Neuronal stem cell (in vitro differentiated cells): Measurements from ENCODE around the gene CCDC194.

ENCODE experiments used
- DNase-seq: peaks from one replicate; pipeline ENCODE4 v3.0.0-alpha.2; 2013; ENCODE audit warnings: low spot score
- H2AFZ ChIP-seq: one replicate; pipeline ENCODE4 v1.6.1; 2013; ENCODE audit warnings: mild to moderate bottlenecking, low read length, inconsistent platforms
- H2AK5ac ChIP-seq: 2 replicates; pipeline ENCODE4 v1.6.1; 2013; ENCODE audit warnings: low read depth, mild to moderate bottlenecking, inconsistent platforms, low read length, moderate library complexity, mixed read lengths
- H2BK120ac ChIP-seq: 2 replicates; pipeline ENCODE4 v1.6.1; 2013; ENCODE audit warnings: low read depth, mild to moderate bottlenecking, inconsistent platforms, low read length, moderate library complexity, mixed read lengths
- H2BK12ac ChIP-seq: one replicate; pipeline ENCODE4 v1.6.1; 2013; ENCODE audit warnings: low read length, inconsistent platforms
- H2BK15ac ChIP-seq: 2 replicates; pipeline ENCODE4 v1.6.1; 2013; ENCODE audit warnings: mild to moderate bottlenecking, low read length, inconsistent platforms, mixed read lengths
- H2BK5ac ChIP-seq: one replicate; pipeline ENCODE4 v1.6.1; 2013; ENCODE audit warnings: inconsistent platforms, mild to moderate bottlenecking, low read length, moderate library complexity
- H3K14ac ChIP-seq: one replicate; pipeline ENCODE4 v1.6.1; 2013; ENCODE audit warnings: low read length, inconsistent platforms
- H3K18ac ChIP-seq: 2 replicates; pipeline ENCODE4 v1.6.1; 2013; ENCODE audit warnings: low read length, inconsistent platforms
- H3K23ac ChIP-seq: 2 replicates; pipeline ENCODE4 v1.6.1; 2013; ENCODE audit warnings: low read depth, mild to moderate bottlenecking, mixed read lengths, low read length, inconsistent platforms; ENCODE audit not compliant: poor library complexity
- H3K27ac ChIP-seq: replicated peaks from 3 replicates; pipeline ENCODE4 v1.5.1; 2013; ENCODE audit warnings: low read length, inconsistent platforms
- H3K27me3 ChIP-seq, 3 experiments: 2 replicates each; pipeline ENCODE4 v1.6.1; 2013; ENCODE audit warnings: low read length in 3 of 3, mild to moderate bottlenecking in 2 of 3, inconsistent platforms in 1 of 3, low read depth in 1 of 3, mixed read lengths in 1 of 3, moderate library complexity in 1 of 3; ENCODE audit not compliant: control insufficient read depth in 3 of 3, insufficient read depth in 3 of 3
- H3K36me3 ChIP-seq, 2 donors: replicated peaks in 1 of 2; 2 replicates each; pipeline ENCODE4 v1.6.1; 2013; ENCODE audit warnings: low read length in 2 of 2; ENCODE audit not compliant: control insufficient read depth in 2 of 2, insufficient read depth in 2 of 2
- H3K4ac ChIP-seq: 2 replicates; pipeline ENCODE4 v1.6.1; 2013; ENCODE audit warnings: inconsistent platforms, mild to moderate bottlenecking, low read length, moderate library complexity
- H3K4me1 ChIP-seq, 2 donors: 1 replicate in 1 of 2; 2 replicates in 1 of 2; pipeline ENCODE4 v1.6.1; 2013; ENCODE audit warnings: low read length in 2 of 2, low read depth in 1 of 2; ENCODE audit not compliant: control insufficient read depth in 2 of 2, insufficient read depth in 1 of 2
- H3K4me2 ChIP-seq: one replicate; pipeline ENCODE4 v1.6.1; 2013; ENCODE audit warnings: mild to moderate bottlenecking, low read length, inconsistent platforms; ENCODE audit not compliant: insufficient read depth, poor library complexity, severe bottlenecking
- H3K4me3 ChIP-seq, 2 donors: 2 replicates each; pipeline ENCODE4 v1.5.1; 2013; ENCODE audit warnings: low read length in 2 of 2, mild to moderate bottlenecking in 2 of 2, inconsistent platforms in 1 of 2, moderate library complexity in 1 of 2
- H3K79me1 ChIP-seq: one replicate; pipeline ENCODE4 v1.6.1; 2013; ENCODE audit warnings: low read depth, mild to moderate bottlenecking, inconsistent platforms, low read length, moderate library complexity
- H3K9ac ChIP-seq: one replicate; pipeline ENCODE4 v1.6.1; 2013; ENCODE audit warnings: mild to moderate bottlenecking, low read depth, low read length, inconsistent platforms; ENCODE audit not compliant: poor library complexity
- H3K9me3 ChIP-seq, 2 donors: replicated peaks in 1 of 2; 2 replicates each; pipeline versions ENCODE3 to v1.6.1; 2013; ENCODE audit warnings: low read length in 2 of 2, mild to moderate bottlenecking in 2 of 2, inconsistent platforms in 1 of 2, low read depth in 1 of 2, mixed read lengths in 1 of 2, moderate library complexity in 1 of 2; ENCODE audit not compliant: control insufficient read depth in 2 of 2, insufficient read depth in 1 of 2
- H4K8ac ChIP-seq: one replicate; pipeline ENCODE4 v1.6.1; 2013; ENCODE audit warnings: low read depth, mild to moderate bottlenecking, inconsistent platforms, low read length, moderate library complexity
- H4K91ac ChIP-seq: one replicate; pipeline ENCODE4 v1.6.1; 2013; ENCODE audit warnings: low read length, low read depth, mild to moderate bottlenecking, inconsistent platforms; ENCODE audit not compliant: poor library complexity
- WGBS, 2 donors: extraction: QIAGEN DNeasy Blood & Tissue Kit; methylation state at CpG; one replicate each; pipeline ENCODE4 v1.1.7; 2013; ENCODE audit warnings: missing lambda C conversion rate in 2 of 2, mixed read lengths in 1 of 2; ENCODE audit not compliant: insufficient read length in 2 of 2, insufficient replicate concordance in 1 of 2; ENCODE audit errors: extremely low coverage in 2 of 2; 5-methylcytosine and 5-hydroxymethylcytosine counted together

The CCDC194 gene

GRCh38 chr19:17379221-17379631 is 14.8 kb downstream of the CCDC194 start:
- no peaks in the 10 kb centered on the region for H3K36me3 ChIP-seq
- peak overlapping the region; percentile 58 for H2BK12ac ChIP-seq
- peak overlapping the region; percentile 21 for H2BK15ac ChIP-seq
- peak overlapping the region; percentile 16 for H2BK120ac ChIP-seq
- H4K91ac ChIP-seq = peak overlapping the region; percentile 53
- no peak overlapping the region for H4K8ac ChIP-seq
- peak overlapping the region; percentile 19 for H3K27ac ChIP-seq
- H3K14ac ChIP-seq = no peak overlapping the region
- H3K4me2 ChIP-seq = no peak overlapping the region
- no peak overlapping the region for H3K9ac ChIP-seq
- peaks cover 2 to 6% of the 10 kb centered on the region in 2 donors for H3K9me3 ChIP-seq
- H2AFZ ChIP-seq = peak overlapping the region; percentile 74
- H3K23ac ChIP-seq = peak overlapping the region; percentile 73
- H2BK5ac ChIP-seq = peak overlapping the region; percentile 98
- no peak overlapping the region for H3K4me3 ChIP-seq
- H3K4ac ChIP-seq = peak overlapping the region; percentile 84
- H3K18ac ChIP-seq = peak overlapping the region; percentile 97
- H3K79me1 ChIP-seq = no peaks in the 10 kb centered on the region
- peak overlapping the region; percentile 71 for H2AK5ac ChIP-seq
- no peaks in the 10 kb centered on the region for H3K27me3 ChIP-seq
- H3K4me1 ChIP-seq = peaks cover 6 to 7% of the 10 kb centered on the region in 2 donors
- no peak for DNase-seq
- WGBS, 2 donors = no CpG with 5 or more reads among the region's 14 CpGs

- H4K8ac ChIP-seq = no peak overlapping the region
- H3K4ac ChIP-seq = no peak overlapping the region
- no peak overlapping the region for H3K4me2 ChIP-seq
- no peak for DNase-seq
- no peak overlapping the region for H3K18ac ChIP-seq
- H3K14ac ChIP-seq = no peak overlapping the region
- H2AK5ac ChIP-seq = peak overlapping the region; percentile 89
- no peak overlapping the region for H2BK120ac ChIP-seq
- peaks cover 6 to 7% of the 10 kb centered on the region in 2 donors for H3K4me1 ChIP-seq
- H2BK5ac ChIP-seq = no peak overlapping the region
- H2BK15ac ChIP-seq = peak overlapping the region; percentile 67
- no peak overlapping the region for H3K27ac ChIP-seq
- no peaks in the 10 kb centered on the region for H3K79me1 ChIP-seq
- no peaks in the 10 kb centered on the region for H3K27me3 ChIP-seq
- H3K4me3 ChIP-seq = no peak overlapping the region
- peaks cover 2 to 6% of the 10 kb centered on the region in 2 donors for H3K9me3 ChIP-seq
- H2AFZ ChIP-seq = no peak overlapping the region
- no peak overlapping the region for H2BK12ac ChIP-seq
- no peak overlapping the region for H4K91ac ChIP-seq
- H3K36me3 ChIP-seq = no peaks in the 10 kb centered on the region
- no peak overlapping the region for H3K23ac ChIP-seq
- WGBS, 2 donors = no CpG with 5 or more reads among the region's 13 CpGs
- no peak overlapping the region for H3K9ac ChIP-seq
These were observed 15.7 kb downstream of the CCDC194 start for GRCh38 chr19:17378271-17378670.

GRCh38 chr19:17376935-17377600 is 16.9 kb downstream of the CCDC194 start, which contains the start of gene PLVAP:
Gene PLVAP (minus strand): TSS chr19:17377342. CDS start chr19:17377288, 54 bp downstream.
- WGBS, 2 donors = no CpG with 5 or more reads among the region's 39 CpGs

GRCh38 chr19:17370026-17370587 is 23.9 kb downstream of the CCDC194 start:
- no peak overlapping the region for H4K8ac ChIP-seq
- H3K4ac ChIP-seq = no peak overlapping the region
- H2BK12ac ChIP-seq = no peak overlapping the region
- no peak overlapping the region for H3K23ac ChIP-seq
- peaks cover 0 to 2% of the 10 kb centered on the region in 2 donors for H3K4me1 ChIP-seq
- no peak overlapping the region for H2AK5ac ChIP-seq
- no peak overlapping the region for H3K4me3 ChIP-seq
- no peak overlapping the region for H3K27ac ChIP-seq
- H2BK5ac ChIP-seq = no peak overlapping the region
- H2BK15ac ChIP-seq = no peak overlapping the region
- H3K36me3 ChIP-seq = no peaks in the 10 kb centered on the region
- H3K14ac ChIP-seq = no peak overlapping the region
- no peak overlapping the region for H4K91ac ChIP-seq
- H3K18ac ChIP-seq = no peak overlapping the region
- DNase-seq = no peak
- no peak overlapping the region for H3K4me2 ChIP-seq
- H3K79me1 ChIP-seq = no peaks in the 10 kb centered on the region
- no peak overlapping the region for H3K9ac ChIP-seq
- no CpG with 5 or more reads among the region's 8 CpGs for WGBS, 2 donors
- H3K9me3 ChIP-seq = no peaks in the 10 kb centered on the region
- H2AFZ ChIP-seq = peak overlapping the region; percentile 12
- no peaks in the 10 kb centered on the region for H3K27me3 ChIP-seq
- no peak overlapping the region for H2BK120ac ChIP-seq

More at GRCh38 chr19:17376935-17377600, 16.9 kb downstream of the CCDC194 start, which contains the start of gene PLVAP:
- Histone ChIP-seq H3K4ac (no peak within 1 kb of the TSS), H2BK5ac (no peak within 1 kb of the TSS), H4K8ac (no peak within 1 kb of the TSS), H2BK120ac (no peak within 1 kb of the TSS), H2AK5ac (peak within 1 kb of the TSS; percentile 89), H3K4me1 (peaks cover 6 to 7% of the 10 kb centered on the region in 2 donors), H3K79me1 (no peaks in the 10 kb centered on the region), H3K9ac (peak within 1 kb of the TSS; percentile 15), H2BK12ac (no peak within 1 kb of the TSS), H3K23ac (peak within 1 kb of the TSS; percentile 29), H3K14ac (no peak within 1 kb of the TSS), H3K4me2 (no peak within 1 kb of the TSS), H3K18ac (peak within 1 kb of the TSS; percentile 85), H3K36me3 (no peaks in the 10 kb centered on the region), H2AFZ (peak within 1 kb of the TSS; percentile 35), H3K27ac (no peak within 1 kb of the TSS), H3K4me3 (no peak within 1 kb of the TSS), H4K91ac (no peak within 1 kb of the TSS), H3K27me3 (no peaks in the 10 kb centered on the region), H2BK15ac (peak within 1 kb of the TSS; percentile 67), H3K9me3 (peaks cover 2 to 6% of the 10 kb centered on the region in 2 donors)
- no peak for DNase-seq
